ENCODE results near the gene SNX24.
"Not testable (repeated sequence)": the region's sequence is repeated elsewhere in the genome, so short reads cannot be mapped to it uniquely, and the experiment has no call there.

Gene SNX24

GRCh38 chr5:122870219-122870856, 24.9 kb downstream of the SNX24 start:
- no peak for DNase-seq

- no peak for DNase-seq
Measured at GRCh38 chr5:122871661-122872060, 26.2 kb downstream of the SNX24 start.

DNA sequence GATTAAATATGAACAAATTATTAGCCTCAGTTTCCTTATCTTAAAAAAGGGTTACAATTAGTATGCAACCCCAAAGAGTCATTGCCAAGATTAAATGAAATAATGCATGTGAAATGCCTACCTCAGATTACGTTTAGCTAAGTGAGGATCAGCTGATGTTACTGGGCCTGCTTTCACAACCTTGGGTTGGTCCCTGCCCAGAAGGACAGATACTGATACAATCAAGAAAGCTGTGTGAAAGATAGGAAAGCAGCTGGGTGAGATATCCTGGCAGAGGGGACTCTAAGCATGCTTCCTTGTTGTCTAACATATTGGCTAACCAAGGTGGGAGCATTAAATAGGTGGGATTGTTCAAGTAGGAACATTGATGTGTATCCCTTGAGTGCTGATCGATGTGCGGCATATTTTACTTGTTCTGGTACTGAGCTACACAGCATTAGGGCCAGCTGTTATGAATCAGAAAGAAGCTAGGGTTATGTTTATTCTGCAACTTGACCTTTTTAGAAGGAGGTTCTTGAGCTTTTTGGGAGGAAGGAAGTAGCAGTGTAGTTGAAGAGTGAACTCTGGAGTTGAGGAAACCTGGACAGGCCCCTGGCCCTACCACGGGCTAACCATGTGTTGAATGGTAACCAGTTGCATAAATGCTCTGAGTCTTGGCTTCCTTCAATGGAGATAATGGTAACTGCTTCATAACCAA, 28.9 kb downstream of the SNX24 start:
- DNase-seq: no peak

- DNase-seq: no peak
Measured at GRCh38 chr5:122877518-122877917, 32.1 kb downstream of the SNX24 start.

DNA sequence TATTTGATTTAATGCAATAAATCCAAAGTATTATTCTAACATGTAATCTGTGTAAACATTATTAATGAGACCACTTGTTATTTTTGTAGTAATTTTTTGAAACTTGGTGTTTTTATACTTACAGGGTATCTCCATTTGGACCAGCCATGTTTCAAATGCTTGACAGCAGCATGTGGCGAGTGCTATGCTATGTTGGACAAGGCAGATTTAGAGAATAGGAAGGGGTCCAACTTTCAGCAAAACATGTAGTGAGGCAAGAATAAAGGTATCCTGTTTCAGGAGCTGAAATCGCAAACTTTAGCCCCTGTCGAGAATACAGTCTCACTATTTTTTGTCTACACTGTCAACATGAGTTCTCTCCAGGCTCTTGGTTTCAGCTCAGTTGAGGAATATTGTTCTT, 33.7 kb downstream of the SNX24 start:
- no peak for DNase-seq

DNA sequence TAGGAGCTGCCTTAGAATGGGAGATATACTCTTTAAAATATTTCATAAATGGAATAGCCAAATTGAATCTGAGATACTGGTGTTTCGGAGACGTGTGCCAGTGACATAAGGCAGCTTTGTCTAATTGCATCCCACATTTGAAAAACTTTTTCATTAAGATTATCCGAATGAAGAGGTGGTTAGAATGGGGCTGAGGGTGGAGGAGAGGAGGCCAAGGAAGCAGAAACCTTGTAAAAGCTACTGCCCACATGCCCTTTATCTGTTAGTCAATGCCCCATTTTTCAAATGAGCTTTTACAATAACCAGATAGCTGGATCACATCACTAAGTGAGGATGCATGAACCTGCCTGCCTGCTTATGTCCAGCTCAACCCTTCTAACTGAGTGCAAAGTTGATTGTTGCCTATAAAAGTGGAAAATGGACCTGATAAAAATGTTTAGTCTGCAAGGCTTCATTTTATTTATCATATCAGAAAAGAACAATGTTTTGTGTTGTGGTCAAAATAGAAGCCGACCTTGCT, 34.8 kb downstream of the SNX24 start:
- DNase-seq: no peak

DNA sequence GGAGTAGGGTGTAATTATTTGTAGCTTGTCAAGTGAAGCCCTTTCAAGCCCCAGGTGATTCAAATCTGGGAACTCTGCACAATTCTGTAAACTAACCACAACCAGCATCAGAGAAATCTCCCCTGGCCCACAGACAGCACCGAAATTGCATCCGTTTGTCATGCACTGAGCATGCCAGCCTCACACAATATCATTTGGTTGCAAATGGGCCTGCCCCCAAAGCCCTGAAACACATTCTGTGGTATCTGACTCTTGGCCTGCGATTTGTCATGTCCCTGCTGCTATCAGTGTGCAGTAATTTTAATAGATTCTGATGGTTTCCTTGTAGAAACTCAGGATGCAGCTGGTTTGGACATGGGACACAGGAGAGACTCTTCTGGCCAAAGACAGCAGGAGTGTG, 35.3 kb downstream of the SNX24 start:
- peak in 1 of 51 donors; percentile 6 for DNase-seq

DNA sequence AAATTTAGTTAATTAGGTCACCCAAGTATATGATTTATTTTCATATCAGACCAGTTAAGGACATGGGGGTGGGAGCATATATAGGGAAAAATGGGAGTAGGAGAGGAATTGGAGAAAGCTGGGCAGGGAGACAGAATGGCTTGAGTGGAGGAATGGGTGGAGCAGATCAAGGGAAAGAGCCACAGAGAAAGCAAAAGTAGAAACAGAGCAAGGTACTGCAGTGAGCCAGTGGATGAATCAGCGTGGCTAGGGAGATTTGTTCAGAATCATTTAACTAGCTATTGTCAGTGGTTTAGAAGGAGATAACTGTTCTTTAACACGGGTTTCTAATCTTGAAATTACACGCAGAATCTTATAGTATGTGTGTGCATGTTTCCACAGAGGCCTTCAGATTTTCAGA, 37.4 kb downstream of the SNX24 start:
- no peak for DNase-seq

- no peak for DNase-seq
Measured at GRCh38 chr5:122885045-122885517, 39.7 kb downstream of the SNX24 start.

DNA sequence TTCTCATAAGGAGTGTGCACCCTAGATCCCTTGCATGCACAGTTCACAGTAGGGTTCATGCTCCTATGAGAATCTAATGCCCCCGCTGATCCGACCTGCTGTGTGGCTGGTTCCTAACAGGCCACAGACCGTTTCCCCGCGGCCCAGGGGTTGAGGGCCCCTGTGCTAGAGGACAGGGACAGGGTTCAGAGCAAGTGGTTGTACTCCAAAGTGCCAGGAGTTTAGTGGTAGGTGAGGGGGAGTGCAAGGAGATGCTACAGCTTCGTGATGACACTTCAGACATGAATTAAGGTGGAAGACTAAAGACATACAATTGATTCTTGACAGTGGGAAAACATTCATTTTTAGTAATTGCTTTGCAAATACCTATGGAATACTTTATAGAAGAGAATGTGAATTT, 40.5 kb downstream of the SNX24 start:
- DNase-seq: no peak

DNA sequence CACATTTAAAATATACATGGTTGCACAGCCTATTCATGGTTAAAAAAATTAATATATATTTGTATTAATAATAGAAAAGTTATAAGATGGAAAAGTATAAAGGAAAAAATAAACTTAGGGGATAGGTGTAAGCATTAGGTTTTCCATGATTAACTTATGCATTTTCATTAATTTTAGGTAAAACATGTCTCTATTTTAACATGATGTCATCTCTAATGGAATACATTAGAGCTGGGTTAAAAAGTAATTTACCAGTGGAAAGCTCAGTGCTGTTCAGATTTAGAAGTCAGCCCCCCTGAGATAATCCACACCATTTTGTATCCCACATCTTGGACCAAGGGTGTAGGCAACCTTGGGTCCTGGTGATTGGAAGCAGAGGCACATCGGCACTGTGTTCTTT, 49.7 kb downstream of the SNX24 start:
- no peak for DNase-seq

DNA sequence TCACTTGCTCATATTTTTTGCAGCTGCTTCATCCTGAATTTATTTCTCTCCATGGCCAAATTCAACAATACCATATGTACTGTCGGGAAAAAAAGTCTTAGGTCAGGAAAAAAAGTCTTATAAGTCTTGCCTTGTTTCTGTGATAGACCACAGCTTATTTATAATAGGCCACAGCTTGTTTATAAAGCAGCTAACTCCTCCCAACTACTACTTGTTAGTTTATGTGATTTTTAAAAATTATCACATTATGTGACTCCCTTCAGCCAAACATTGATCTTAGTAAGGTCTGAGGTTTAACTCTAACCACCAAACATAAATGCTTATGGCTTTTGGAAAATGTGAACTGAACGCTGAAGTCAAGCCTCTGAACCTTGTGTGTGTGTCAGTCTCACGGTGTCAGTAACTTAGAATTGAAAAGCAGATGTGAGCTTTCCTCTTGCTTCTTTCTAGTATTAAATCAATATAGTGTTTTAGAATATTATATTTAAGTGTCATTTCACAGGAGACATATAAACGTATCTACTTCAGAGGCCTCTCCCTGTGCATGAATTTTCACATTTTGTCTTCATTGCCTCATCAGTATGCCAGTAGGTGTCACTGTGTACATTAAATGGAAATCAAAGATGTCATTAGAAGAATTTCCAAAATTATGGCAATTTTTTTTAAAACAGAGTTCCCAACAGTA, 51.3 kb downstream of the SNX24 start:
- no peak for DNase-seq

DNA sequence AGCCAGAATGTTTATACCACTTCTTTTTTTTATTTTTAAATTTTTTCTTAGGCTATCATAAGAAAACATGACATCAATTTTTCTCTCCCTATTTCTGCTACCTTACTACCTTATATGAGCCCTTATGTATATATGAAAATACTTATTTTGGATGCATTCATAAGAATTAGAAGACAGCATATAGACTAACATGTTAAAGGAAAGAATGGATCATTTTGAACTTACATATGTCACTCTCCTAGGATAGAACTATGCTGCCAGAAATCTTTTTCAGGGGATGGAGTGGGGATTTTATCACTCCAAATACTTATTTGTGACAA, 51.8 kb downstream of the SNX24 start:
- no peak for DNase-seq

DNA sequence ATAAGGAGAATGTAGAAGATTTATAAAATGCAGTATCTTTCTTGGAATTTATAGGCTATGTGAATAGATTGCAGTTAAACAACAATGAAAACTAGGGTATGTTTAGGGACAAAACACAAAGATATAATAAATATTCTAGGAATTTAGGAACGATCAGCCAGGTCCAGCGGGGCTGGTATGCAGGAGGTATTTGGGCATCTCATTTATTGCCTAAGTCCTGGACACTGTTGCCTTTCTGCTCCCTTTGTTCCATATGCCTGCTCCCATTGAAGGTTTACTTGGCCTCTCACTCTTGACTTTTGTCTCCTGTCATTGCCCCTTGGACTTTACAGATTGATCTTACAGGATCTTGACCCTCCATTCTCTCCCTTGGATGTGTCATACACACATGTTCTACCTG, 55.9 kb downstream of the SNX24 start:
- DNase-seq: no peak

DNA sequence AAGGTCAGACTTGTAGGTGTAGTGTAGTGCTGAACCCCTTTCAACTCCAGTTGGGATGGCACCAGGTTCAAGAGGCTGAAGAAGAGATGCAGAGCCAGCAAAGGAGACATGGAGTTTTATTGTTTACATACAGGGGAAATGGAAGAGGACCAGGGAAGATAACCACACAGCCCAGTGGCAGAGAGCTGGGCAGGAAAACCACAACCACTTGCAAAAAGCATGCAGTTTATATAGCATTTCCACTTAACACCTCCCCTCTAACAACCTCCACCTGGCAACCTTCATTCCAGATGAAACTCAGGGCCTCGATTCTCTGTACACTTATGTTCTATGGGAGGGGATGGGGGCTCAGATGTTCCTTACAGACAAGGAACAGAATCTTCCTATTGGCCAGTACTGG, 56.9 kb downstream of the SNX24 start:
- DNase-seq: no peak

DNA sequence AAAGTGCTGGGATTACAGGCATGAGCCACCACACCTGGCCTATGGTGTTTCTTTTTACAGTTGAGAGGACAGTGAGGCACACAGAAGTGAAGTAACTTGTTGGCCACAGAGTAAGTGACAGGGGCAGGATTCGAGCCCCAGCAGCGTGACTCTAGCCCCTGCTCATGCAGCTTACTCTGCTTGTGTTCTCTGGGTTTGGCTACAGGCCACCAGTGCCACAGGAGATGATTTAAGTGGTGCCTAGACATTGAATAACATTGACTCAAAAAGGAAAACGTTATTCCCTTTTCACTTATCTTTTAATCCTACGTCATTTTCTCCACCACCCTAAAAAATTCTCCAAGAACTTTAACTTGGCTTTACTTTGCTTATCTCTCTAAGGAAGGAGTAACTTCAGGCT, 61.4 kb downstream of the SNX24 start:
- no peak for DNase-seq

- no peak for DNase-seq
Measured at GRCh38 chr5:122907276-122907675, 61.9 kb downstream of the SNX24 start.

DNA sequence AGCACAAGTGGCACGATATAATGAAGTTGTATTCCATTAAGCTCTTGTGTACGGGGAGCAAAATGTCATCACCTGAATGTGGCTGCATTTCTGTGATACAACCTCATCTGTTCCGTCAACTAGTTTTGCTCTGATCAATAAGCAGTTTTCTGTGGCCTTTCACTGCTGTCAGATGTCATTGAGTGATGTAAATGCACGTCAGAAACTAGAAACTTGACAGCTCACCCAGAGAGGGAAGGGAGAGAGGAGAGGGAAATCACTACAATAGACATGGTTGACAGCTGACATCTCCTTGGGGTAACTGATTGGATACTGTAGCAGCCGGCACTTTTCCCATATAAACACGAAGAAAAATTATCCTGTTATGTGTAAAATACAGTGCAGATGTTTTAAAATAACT, 62.7 kb downstream of the SNX24 start:
- DNase-seq: no peak

- DNase-seq: no peak
Measured at GRCh38 chr5:122908662-122909061, 63.2 kb downstream of the SNX24 start.

DNA sequence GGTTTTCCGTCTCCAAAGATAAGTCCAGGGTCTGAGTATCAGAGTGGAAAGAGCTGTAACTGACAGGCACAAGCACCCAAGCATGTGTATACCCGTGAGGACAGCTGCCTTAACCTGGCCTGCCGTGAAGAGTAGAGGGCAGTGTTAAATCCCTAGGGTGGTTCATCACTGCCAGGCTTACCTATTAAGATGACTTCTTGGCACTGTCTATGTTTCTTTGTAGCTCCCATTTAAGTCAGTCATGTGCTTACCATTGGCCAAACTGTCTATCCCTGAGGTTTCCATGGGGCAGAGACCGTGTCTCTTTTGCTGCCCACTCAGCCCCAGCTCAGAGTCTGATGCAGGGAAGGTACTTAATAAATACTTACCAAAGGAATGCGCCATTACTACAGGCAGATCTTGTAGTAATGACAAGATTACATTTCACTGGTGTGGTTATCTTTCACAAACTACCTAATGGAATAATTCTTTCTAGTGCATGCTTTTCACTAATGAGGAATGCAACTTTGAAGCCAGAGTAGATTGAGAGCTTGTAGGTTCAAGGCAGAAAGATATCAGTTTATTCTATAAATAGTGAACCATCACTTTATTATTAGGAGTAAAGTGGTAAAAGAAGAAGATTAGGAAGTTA, 64.2 kb downstream of the SNX24 start:
- no peak for DNase-seq

DNA sequence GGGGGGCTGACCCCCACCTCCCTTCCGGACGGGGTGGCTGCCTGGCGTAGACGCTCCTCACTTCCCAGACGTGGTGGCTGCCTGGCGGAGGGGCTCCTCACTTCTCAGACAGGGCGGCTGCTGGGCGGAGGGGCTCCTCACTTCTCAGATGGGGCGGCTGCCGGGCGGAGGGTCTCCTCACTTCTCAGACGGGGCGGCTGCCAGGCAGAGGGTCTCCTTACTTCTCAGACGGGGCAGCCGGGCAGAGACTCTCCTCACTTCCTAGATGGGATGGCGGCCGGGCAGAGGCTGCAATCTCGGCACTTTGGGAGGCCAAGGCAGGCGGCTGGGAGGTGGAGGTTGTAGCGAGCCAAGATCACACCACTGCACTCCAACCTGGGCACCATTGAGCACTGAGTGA, 68.0 kb downstream of the SNX24 start:
- not testable (repeated sequence) for DNase-seq

DNA sequence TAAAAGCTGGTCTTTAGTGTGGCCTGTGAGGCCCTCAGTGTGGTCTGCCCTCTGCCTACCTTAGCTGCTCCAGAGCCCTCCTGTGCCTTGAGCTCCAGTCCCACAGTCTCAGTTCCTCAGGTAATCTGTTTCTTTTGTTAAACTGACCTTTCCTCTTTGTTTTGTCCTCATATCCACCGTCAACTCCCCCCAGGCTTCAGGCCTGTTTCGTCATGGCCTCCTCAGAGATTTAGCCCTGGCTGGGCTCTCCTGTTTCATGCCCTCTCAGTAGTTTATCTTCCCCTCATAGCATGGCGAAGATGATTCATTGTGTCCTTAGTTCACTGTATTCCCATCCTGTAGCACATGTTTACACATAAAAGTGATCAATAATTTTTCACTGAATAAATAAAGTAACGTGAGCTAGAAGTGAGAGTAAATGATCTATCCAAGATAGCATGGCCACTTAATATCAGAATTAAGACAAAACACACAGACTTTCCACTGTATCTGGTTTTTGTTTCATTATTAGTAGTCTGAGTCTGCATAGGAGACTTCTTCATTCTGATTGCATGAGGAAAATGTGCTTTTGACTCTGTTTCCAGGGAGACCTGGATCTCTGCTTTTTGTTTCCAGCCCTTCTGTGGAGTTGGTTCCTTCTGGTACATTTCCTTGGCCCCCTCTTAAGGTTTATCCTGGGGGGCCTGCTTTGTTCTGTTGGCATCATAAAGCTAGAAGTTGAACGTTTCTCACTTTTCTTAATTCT, 70.5 kb downstream of the SNX24 start:
- DNase-seq: peak in 1 of 51 donors; percentile 6

Measured in hypothalamus (tissue), 51 donors.